Hematopoietic multipotent progenitor cell treated with erythropoietin and hydrocortisone succinate and interleukin-3 and kit ligand, for 15 days (in vitro differentiated cells): ENCODE results near the gene KCNJ5.

Source experiments
- DNase-seq: peaks from one replicate; pipeline ENCODE4 v3.0.0-alpha.2; 2015; ENCODE audit warnings: low spot score

The KCNJ5 gene

DNA sequence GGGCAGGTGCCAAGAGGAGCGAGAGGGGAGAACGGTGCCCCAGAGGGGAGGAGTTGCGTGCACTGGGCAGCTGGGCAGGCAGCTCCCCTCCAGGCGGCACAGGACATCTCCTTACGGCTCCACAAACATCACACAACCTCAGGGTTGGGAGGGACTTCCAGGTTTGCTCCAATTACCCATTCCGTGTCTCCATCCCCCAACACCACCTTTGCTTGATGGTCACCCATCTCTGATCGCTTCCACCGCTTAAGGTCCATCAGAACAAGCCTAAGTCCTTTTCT, 66.0 kb downstream of the KCNJ5 start:
- DNase-seq, result no peak

DNA sequence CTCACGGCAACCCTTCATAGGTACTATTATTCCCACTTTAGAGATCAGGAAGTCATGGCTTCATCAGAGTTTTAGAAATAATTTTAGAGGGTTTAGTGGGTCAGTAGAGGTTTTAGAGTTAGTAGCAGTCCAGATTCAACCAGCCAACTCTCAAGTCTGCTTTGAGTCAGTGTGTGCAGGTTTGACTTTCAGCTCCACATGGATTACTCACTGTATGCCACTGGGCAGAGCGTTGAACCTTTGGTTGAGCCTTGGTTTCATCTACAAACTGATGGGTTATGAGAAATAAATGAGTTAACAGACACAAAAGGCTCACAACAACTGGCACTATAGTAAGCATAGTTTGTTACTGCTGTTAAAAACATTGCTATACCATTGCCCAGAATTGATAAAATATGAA, 70.5 kb downstream of the KCNJ5 start:
- DNase-seq, result no peak

DNA sequence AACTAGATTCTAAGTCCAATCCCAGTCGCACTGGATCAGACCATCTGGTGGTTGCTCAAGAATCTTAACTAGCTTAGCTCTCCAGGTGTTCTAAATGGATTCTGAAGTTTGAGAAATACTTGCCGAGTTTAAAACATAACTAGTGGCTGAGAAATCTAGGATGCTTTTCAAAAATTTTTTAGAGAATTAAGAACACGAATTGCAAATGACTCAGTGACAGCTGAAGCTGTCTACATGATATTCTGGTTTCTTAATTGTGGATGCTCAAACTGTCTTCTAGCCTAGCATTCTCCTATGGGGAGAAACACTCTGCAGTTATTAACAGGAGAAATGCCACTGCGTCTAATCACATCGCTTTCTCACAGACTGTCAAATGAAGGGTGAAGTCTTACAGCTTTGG, 71.7 kb downstream of the KCNJ5 start:
- no peak for DNase-seq

DNA sequence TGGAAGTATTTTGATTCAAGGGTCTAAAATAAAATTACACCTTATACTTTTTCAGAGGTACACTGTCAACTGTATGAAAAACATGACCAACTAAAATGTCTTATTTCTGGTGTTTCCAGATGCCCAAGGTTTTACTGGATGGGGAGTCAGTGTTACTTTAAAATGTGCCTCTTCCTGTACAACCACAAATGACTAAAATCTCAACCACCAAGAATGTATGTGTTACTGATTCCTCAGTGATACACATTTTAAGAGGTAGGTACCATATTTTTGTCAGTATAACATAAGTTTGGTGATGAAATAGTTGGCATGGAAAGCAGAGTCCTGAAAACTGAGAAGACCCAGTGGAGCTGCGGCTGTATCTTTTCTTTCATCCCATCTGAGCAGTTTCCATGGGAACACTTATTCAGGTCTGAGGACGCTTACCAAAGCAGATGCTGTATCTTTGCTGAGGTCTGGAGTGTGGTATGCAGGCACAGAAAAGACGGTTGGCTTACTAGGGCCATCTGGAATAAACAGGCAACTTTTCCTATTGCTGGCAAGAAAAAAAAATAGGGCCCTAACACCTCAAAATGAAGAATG, 72.7 kb downstream of the KCNJ5 start:
- DNase-seq, result no peak

DNA sequence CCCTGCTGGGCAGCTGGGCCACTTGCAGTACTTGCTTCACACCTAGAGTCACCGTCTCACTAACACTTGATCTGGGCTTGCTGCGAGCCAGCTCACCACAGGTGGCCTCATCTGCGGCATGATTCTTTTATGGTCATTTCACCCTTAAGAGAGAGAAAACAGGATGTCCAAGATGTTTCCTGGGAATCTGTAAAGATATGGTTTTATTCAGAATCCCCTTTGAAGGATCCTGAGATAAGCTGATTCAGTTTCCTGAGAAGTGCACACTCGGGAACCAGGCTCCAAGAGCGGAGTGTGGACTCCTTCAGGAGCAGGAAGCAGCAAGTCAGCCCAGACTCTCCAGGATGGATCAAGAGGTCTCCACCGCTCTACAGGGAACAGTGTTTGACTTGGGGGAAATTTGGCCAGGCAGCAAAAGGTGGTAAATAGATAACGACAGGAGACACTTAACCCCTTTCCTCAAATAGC, 73.3 kb downstream of the KCNJ5 start:
- DNase-seq, result no peak

DNA sequence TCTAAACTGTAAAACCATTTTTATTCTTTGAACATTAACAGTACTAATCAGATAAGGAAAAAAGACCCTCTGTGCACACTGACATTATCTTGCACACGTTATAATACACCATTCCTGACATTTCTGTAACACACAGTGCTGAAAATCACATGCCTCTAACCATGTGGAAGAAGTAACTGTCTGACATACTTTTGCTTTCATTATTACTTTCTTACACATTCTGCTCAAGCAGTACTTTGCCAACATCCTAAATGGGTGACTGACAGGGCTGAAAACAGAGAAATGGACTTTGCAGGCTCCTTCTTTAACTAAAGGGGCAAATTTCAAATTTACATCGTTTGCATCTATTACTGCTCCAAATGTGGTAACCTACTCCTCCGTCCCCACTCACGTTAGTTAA, 74.3 kb downstream of the KCNJ5 start:
- DNase-seq, result no peak

DNA sequence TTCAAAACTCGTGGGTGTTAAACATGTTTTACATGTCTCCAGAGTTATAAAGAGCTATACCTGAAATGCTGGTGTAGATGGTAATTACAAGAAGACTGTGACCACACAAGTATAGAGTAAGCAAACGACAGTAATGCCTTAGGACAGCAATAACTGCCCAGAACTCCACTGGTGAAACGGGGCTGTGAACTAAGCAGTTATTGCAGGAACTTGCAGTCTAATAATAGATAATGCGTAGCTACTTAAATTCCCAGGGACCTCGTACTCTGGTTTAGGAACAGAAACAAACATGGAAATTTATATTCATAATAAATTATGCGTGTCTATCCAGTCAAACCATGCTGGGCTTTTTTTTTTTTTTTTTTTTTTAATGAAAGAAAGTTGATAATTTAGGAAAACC, 76.4 kb downstream of the KCNJ5 start:
- DNase-seq, result no peak

DNA sequence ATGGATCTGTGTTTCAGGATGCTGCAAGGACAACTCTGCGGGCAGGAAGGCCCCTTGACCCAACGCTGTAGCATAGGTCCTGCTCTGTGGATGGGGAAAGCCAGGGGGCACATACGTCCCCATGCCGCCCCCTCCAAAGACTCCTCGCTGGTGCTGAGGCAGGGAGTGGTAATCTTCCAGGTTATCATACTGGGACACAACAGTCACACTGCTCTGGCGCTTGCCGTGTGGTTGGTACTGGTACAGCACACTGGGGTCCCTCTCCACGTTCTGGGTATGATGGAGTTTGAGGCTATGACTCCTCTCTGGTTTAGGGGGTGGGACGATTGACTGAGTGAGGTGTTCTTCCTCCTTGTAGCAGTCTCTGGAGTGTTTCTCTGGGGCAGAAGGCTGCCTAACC, 77.8 kb downstream of the KCNJ5 start:
- DNase-seq, result no peak
